Esophagus muscularis mucosa (tissue), 3 donors: ENCODE results near the gene WDR37.

ENCODE experiments used
- POLR2A ChIP-seq: fragments of 450-650 bp; IDR thresholded peaks from one replicate; pipeline ENCODE4 v1.6.1; 2017; ENCODE audit warnings: antibody characterized with exemption, moderate library complexity, mild to moderate bottlenecking, low read depth
- POLR2AphosphoS5 ChIP-seq, 2 donors: sonication (generic); formaldehyde crosslinking; IDR thresholded peaks; one replicate each; pipeline ENCODE4 v1.6.1; 2017; ENCODE audit warnings: antibody characterized with exemption in 2 of 2
- TF ChIP-seq, protein P1 (sequence below), 3 experiments: fragments of 200-600 bp in 2 of 3; fragments of 450-650 bp in 1 of 3; sonication (generic) in 2 of 3; IDR thresholded peaks; one replicate each; pipeline ENCODE4 v1.5.1; 2017 to 2019; ENCODE audit warnings: antibody characterized with exemption in 3 of 3, mild to moderate bottlenecking in 2 of 3, moderate library complexity in 1 of 3

DNA sequence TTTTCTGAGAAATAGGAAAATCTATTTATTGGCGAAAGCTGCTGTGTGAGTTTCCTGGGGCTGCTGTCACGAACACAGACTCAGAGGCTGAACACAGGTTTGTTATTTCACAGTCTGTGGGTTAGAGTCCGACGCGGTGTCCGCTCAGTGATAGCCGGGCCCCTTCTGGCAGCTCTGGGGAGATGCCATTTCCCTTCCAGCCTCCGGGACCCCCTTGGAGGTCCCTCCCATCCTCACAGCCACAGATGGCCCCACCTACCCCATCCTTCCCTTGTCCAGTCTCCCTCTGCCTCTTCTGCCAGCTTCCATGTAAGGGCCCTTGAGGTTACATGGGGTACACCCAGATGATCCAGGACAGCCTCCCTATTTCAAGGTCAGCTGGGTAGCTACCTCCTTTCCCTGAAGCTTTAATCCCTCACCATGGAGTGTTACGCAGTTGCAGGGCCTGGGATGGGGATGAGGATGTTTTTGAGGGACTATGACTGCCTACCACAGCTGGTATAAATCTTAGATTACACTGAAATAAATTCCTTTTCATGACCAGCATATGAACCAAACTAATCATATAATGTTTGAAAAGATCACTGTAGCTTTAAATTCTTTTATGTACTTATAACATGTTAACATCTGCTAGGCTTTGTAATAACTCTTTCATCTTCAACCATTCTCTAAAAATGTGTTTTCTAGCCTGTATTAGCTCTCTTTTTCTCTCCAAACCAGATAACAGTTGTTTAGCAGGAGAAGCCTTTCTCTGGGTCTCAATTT, 98.5 kb downstream of the WDR37 start:
- TF ChIP-seq, protein P1, sequence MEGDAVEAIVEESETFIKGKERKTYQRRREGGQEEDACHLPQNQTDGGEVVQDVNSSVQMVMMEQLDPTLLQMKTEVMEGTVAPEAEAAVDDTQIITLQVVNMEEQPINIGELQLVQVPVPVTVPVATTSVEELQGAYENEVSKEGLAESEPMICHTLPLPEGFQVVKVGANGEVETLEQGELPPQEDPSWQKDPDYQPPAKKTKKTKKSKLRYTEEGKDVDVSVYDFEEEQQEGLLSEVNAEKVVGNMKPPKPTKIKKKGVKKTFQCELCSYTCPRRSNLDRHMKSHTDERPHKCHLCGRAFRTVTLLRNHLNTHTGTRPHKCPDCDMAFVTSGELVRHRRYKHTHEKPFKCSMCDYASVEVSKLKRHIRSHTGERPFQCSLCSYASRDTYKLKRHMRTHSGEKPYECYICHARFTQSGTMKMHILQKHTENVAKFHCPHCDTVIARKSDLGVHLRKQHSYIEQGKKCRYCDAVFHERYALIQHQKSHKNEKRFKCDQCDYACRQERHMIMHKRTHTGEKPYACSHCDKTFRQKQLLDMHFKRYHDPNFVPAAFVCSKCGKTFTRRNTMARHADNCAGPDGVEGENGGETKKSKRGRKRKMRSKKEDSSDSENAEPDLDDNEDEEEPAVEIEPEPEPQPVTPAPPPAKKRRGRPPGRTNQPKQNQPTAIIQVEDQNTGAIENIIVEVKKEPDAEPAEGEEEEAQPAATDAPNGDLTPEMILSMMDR (IDR thresholded peaks at IDR 0.05): no peak
- TF ChIP-seq POLR2A: no peak
- no peak for TF ChIP-seq POLR2AphosphoS5 (IDR thresholded peaks at IDR 0.05)
